ENCODE measurements around the gene DNAH2.

- TF ChIP-seq CTCF (IDR thresholded peaks at IDR 0.05): no peak
- TF ChIP-seq POLR2A (IDR thresholded peaks at IDR 0.05): no peak
- TF ChIP-seq POLR2AphosphoS5 (IDR thresholded peaks at IDR 0.05): no peak
These were observed 44.3 kb upstream of the DNAH2 start for GRCh38 chr17:7673239-7673638.

Data from breast epithelium (tissue), 3 donors.